Measurements from ENCODE around the gene IDH2. TPM values are rescaled to one million over a fixed set of nuclear protein-coding genes. Genes with fewer than 3 reads are reported as not detected.
"Not testable (repeated sequence)": the region's sequence is repeated elsewhere in the genome, so short reads cannot be mapped to it uniquely, and the experiment has no call there.

IDH2 gene
- total RNA-seq, 1 experiment from 2014 or later = 94.1 TPM

DNA sequence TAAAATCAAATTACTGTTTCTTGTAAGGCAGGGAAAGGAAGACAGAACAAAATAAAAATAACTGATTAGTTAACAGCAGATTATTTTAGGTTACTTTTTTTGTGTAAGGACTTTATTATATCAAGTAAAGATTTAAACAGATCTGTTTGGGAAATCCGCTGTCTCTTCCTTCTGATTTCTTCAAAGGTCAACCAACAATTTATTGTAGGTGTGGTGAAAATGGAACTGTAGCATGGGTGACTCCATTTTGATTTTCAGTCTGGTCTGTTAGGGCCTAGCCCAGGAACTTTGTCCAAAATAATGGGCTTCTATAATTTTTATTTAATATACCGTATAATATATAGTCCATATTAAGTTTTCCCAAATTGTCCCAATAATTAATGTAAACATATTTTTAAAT lies 13.5 kb upstream of the IDH2 start:
- Histone ChIP-seq H3F3A (ENCODE audit: low read length, unreplicated experiment) (no peaks in the 10 kb centered on the region), H2AFZ (ENCODE audit: low read length) (no peak overlapping the region), H3K27ac (ENCODE audit: low read length) (no peak overlapping the region), H3K9me3 (ENCODE audit: low read length) (0 out of 2 replicates have a peak, but pooled peaks cover 6% of the 10 kb centered on the region), H3K27me3 (ENCODE audit: low read length) (no peaks in the 10 kb centered on the region), H3K36me3 (ENCODE audit: low read depth, low read length) (no peaks in the 10 kb centered on the region), H3K9ac (ENCODE audit: low read length) (no peak overlapping the region), H3K4me3 (ENCODE audit: low read length) (no peak overlapping the region), H3K9me2 (replicated peaks; ENCODE audit: low read length) (no peaks in the 10 kb centered on the region), H3K4me2 (ENCODE audit: low read length) (no peak overlapping the region), H4K20me1 (ENCODE audit: low read length) (no peaks in the 10 kb centered on the region), H3K4me1 (ENCODE audit: insufficient read depth, low read length) (no peaks in the 10 kb centered on the region), H3K79me2 (ENCODE audit: low read length) (no peaks in the 10 kb centered on the region)
- no TSS peak for BruUV-seq (replicated peaks)
- TF ChIP-seq, protein P1, sequence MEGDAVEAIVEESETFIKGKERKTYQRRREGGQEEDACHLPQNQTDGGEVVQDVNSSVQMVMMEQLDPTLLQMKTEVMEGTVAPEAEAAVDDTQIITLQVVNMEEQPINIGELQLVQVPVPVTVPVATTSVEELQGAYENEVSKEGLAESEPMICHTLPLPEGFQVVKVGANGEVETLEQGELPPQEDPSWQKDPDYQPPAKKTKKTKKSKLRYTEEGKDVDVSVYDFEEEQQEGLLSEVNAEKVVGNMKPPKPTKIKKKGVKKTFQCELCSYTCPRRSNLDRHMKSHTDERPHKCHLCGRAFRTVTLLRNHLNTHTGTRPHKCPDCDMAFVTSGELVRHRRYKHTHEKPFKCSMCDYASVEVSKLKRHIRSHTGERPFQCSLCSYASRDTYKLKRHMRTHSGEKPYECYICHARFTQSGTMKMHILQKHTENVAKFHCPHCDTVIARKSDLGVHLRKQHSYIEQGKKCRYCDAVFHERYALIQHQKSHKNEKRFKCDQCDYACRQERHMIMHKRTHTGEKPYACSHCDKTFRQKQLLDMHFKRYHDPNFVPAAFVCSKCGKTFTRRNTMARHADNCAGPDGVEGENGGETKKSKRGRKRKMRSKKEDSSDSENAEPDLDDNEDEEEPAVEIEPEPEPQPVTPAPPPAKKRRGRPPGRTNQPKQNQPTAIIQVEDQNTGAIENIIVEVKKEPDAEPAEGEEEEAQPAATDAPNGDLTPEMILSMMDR (conservative IDR thresholded peaks at IDR 0.05; ENCODE audit: low read depth, low read length) = no peak
- ATAC-seq (no peak), DNase-seq (no peak)
- CTCF ChIA-PET = no interaction called here
- intact Hi-C loops (cut with micrococcal nuclease) = no loop called here
- POLR2A ChIA-PET (ENCODE audit: unreplicated experiment) = no interaction called here

- Histone ChIP-seq H3K9me3 (ENCODE audit: low read length) (0 out of 2 replicates have a peak, but pooled peaks cover 6% of the 10 kb centered on the region), H3K4me3 (ENCODE audit: low read length) (no peak overlapping the region), H3K4me1 (ENCODE audit: insufficient read depth, low read length) (no peaks in the 10 kb centered on the region), H3K36me3 (ENCODE audit: low read depth, low read length) (no peaks in the 10 kb centered on the region), H3K27me3 (ENCODE audit: low read length) (no peaks in the 10 kb centered on the region), H3K79me2 (ENCODE audit: low read length) (no peaks in the 10 kb centered on the region), H4K20me1 (ENCODE audit: low read length) (no peaks in the 10 kb centered on the region), H3F3A (ENCODE audit: low read length, unreplicated experiment) (no peaks in the 10 kb centered on the region), H3K9ac (ENCODE audit: low read length) (no peak overlapping the region), H3K27ac (ENCODE audit: low read length) (no peak overlapping the region), H2AFZ (ENCODE audit: low read length) (no peak overlapping the region), H3K9me2 (replicated peaks; ENCODE audit: low read length) (no peaks in the 10 kb centered on the region), H3K4me2 (ENCODE audit: low read length) (no peak overlapping the region)
- POLR2A ChIA-PET (ENCODE audit: unreplicated experiment) = no interaction called here
- intact Hi-C loops (cut with micrococcal nuclease) = no loop called here
- no TSS peak for BruUV-seq (replicated peaks)
- ATAC-seq (no peak), DNase-seq (no peak)
- TF ChIP-seq, protein P1 (conservative IDR thresholded peaks at IDR 0.05; ENCODE audit: low read depth, low read length) = no peak
- TF ChIP-seq EZH2phosphoT487 (IDR thresholded peaks at IDR 0.05; ENCODE audit: borderline replicate concordance, low read length) (no peak), EZH2 (IDR thresholded peaks at IDR 0.05; ENCODE audit: low read length, unreplicated experiment) (no peak)
- CTCF ChIA-PET = no interaction called here
Measured at GRCh38 chr15:90114451-90114901, 12.2 kb upstream of the IDH2 start.

- Histone ChIP-seq H3K36me3 (ENCODE audit: low read depth, low read length) (no peaks in the 10 kb centered on the region), H3K9ac (ENCODE audit: low read length) (no peak overlapping the region), H3F3A (ENCODE audit: low read length, unreplicated experiment) (no peaks in the 10 kb centered on the region), H3K27me3 (ENCODE audit: low read length) (no peaks in the 10 kb centered on the region), H3K9me2 (replicated peaks; ENCODE audit: low read length) (no peaks in the 10 kb centered on the region), H4K20me1 (ENCODE audit: low read length) (no peaks in the 10 kb centered on the region), H3K9me3 (ENCODE audit: low read length) (0 out of 2 replicates have a peak, but pooled peaks cover 6% of the 10 kb centered on the region), H2AFZ (ENCODE audit: low read length) (no peak overlapping the region), H3K4me2 (ENCODE audit: low read length) (no peak overlapping the region), H3K4me3 (ENCODE audit: low read length) (no peak overlapping the region), H3K79me2 (ENCODE audit: low read length) (no peaks in the 10 kb centered on the region), H3K4me1 (ENCODE audit: insufficient read depth, low read length) (no peaks in the 10 kb centered on the region), H3K27ac (ENCODE audit: low read length) (no peak overlapping the region)
- POLR2A ChIA-PET (ENCODE audit: unreplicated experiment) = no interaction called here
- DNase-seq (no peak), ATAC-seq (no peak)
- no peak for TF ChIP-seq EZH2 (IDR thresholded peaks at IDR 0.05; ENCODE audit: low read length, unreplicated experiment)
- TF ChIP-seq EZH2phosphoT487 (IDR thresholded peaks at IDR 0.05; ENCODE audit: borderline replicate concordance, low read length) = no peak
- TF ChIP-seq, protein P1 (conservative IDR thresholded peaks at IDR 0.05; ENCODE audit: low read depth, low read length) = no peak
- CTCF ChIA-PET = no interaction called here
- BruUV-seq (replicated peaks) = no TSS peak
- intact Hi-C loops (cut with micrococcal nuclease) = no loop called here
Measured at GRCh38 chr15:90113166-90113565, 10.9 kb upstream of the IDH2 start.

GRCh38 chr15:90109163-90109751 lies 7.0 kb upstream of the IDH2 start:
- H2AFZ ChIP-seq (ENCODE audit: low read length); DNase-seq; ATAC-seq; H3K79me2 ChIP-seq (ENCODE audit: low read length); H3F3A ChIP-seq (ENCODE audit: low read length, unreplicated experiment); H3K9ac ChIP-seq (ENCODE audit: low read length); H3K9me3 ChIP-seq (ENCODE audit: low read length); H3K27ac ChIP-seq (ENCODE audit: low read length); H3K36me3 ChIP-seq (ENCODE audit: low read depth, low read length); intact Hi-C loops (cut with micrococcal nuclease); H3K4me3 ChIP-seq (ENCODE audit: low read length); H3K9me2 ChIP-seq (replicated peaks; ENCODE audit: low read length); H3K27me3 ChIP-seq (ENCODE audit: low read length); BruUV-seq (replicated peaks); H3K4me2 ChIP-seq (ENCODE audit: low read length); CTCF ChIA-PET; H4K20me1 ChIP-seq (ENCODE audit: low read length); POLR2A ChIA-PET (ENCODE audit: unreplicated experiment): not testable (repeated sequence)
- H3K4me1 ChIP-seq (ENCODE audit: insufficient read depth, low read length) = peaks cover 22% of the 10 kb centered on the region
